Measurements from ENCODE around the gene DGCR2.

Gene DGCR2

DNA sequence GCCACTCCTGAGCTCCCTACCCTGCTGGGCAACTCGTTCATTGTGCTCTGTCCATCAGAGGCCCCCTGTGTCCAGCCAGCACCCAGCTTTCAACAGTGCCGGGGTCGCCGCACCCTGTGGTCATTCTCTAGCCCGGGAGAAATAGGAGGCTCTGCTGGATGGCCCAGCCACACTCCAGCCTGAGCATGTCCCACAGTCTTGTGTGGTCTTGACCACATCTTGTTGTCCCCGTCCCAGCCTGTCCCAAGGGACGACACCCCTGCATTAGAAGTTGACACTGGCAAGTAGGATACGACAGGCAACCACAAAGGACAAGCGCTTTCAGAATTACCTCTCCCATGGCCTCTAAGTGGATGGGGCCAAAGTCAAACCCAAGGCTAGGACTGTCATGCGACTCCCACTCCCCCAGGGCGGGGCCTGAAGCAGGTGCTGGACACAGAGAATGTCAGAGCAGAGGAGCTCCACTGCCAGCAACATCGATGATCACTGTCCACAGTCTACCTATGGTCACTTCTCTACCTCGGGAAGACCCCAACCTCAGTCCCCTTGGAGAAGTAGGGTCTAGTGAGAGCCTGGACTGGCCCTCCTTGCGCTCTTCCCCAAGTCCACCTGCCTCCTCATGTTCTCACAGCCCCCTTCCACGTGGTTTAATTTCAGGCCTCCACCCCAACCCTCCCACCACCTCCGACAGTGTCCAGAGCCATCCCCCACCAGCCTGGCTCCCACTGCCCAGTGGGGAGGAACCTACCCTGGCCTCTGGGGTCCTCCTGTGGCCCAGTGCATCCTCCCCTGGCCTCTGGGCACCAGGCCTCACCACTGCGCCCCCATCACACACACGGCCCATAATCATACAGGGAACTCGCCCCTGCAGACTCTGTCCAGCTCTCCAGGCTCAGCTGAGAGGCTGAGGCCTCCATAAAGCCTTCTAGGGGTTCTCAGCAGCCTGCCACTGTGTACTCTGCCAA lies 4.4 kb upstream of the DGCR2 start:
- no peak for DNase-seq

DNA sequence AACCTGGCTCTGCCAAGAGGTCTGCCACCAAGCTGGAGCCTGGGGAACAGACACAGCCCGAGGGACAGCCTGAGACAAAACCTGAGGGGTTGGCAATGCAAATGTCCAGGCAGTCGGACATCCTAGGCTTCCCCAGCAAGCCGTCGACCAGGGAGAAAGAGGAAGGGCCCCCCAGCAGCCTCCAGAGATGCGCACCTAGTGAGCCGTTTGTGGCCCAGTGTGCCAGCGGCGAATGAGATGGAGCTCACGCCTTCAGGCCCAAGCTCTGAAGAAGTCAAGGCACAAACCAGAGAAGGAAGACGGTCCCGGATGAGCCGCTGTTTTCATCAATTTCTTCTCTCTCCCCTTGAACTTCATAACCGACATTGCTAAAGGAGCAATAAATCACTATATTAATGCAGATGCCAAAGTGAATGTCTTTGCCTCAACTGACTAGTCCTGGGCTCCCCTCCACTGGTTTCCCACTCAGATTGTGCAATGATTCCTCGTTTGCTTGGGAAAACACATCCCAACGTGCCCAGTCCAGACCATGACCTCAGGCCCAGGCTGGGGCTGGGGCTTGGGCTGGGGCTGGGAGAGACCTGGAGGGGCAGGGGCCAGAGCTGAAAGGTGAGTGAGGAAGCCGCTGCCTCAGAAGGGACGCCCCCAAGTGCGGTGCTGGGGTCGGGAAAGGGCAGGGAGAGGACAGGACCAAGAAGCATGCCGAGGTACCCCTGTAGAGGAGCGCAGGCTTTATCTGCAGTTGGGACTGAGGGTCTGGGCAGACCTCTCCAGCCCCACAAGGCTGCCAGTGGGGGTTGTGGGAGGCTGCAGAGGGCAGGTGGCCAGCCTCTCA lies 3.5 kb upstream of the DGCR2 start:
- no peak for DNase-seq

DNA sequence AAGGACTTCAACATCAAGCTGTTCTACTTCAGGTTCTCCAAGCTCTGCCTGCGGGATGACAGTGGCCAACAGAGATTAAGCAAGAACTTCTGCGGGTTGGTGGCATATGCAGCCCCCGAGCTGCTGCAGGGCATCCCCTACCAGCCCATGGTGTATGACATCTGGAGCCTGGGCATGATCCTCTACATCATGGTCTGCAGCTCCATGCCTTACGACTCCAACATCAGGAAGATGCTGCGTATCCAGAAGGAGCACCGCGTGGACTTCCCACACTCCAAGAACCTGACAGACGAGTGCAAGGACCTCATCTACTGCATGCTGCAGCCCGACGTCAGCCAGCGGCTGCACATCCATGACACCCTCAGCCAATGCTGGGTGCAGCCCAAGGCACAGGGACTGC lies 2.8 kb upstream of the DGCR2 start:
- DNase-seq = no peak

DNA sequence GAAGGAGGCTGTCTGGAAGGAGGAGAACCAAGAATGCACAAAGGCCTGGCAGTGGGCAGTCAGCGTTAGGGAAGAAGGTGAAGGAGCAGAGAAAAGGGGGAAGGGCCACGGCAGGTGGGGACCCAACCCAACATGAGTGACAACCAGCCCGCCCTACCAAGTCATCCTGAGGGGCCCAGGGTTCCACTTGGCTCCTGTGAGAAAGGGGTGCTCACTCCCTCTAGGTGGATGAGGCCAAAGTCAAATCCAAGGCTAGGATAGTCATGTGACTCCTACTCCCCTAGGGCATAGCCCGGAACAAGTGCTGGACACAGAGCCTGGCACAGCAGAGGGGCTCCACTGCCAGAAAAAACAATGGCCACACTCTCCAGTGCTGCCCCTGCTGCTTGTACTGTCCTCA lies 2.2 kb upstream of the DGCR2 start:
- no peak for DNase-seq

DNA sequence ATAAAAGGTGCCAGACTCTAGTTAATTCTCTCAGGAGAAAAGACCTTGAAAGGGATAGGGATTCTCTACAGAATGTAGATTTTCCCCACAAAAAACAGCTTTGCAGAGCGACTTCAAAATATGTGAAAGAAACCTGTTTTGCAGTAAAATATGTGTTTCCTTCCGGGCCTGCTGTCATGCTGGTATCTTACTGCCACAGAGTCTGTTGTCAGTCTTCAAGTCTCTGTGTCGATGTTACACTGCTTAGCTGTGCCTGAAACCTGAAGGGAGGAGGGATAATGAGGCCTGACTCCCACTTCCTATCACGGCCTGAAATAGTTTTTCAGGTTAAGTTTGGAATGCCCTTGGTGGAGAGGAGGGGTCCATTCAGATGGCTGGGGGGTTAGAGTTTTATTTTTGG lies 1.7 kb upstream of the DGCR2 start:
- no peak for DNase-seq

DNA sequence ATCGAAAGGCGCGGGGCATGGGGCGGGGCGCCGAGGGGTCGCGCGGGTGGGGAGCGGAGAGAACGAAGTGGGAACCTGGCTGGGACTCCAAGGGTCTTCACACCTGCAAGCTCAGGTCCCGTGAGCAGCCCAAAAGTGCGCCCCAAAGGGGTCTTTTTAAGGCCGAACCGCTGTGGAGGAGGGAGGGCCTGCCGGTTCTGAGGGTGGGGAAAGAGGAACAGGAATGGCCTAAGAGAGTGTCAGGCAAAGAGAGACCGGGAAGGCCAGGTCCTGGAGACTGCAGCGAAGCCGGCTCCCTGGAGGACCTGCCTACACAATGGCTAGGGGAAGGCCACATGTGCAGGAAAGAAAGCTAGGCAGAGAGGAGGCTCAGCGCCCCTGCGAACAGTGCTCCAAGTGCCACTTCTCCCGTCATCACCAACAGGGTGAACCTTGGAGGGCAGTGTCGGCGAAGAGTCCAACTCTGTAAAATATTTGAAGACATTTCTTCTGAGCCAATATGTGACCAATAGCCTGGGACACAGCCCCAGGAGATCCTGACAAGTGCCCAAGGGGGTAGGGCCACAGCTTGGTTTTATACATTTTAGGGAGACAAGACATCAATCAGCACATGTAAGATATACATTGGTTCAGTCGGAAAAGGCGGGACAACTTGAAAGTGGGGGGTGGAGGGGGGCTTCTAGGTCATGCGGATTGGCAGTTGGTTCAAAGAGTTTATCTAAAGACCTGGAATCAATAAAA lies 710 bp upstream of the DGCR2 start:
- DNase-seq = no peak

DNA sequence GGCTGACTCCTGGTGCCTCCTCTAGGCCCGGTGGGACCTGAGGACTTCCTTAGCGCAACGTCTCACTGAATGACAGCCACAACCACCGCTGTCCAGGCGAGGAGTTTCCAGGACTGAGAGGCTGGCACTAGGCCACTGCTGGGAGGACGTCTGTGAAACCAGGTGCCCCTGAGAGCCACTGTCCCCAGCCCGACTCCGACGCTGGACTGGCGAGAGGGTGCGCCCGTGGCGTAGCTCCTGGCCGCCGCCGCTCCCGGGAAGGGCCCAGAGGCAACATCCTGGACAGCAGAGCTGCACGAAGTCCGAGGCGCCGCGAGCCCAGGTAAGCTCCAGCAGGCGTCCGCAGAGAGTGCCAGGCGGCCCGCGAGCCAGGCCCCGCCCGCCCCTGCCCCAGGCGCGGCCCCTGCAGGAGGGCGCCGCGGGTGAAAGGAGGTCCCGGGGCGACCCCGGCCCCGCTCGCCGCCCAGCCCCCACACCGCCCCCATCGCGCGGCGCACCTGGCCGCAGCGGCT lies 525 bp downstream of the DGCR2 start:
- no peak for DNase-seq

DNA sequence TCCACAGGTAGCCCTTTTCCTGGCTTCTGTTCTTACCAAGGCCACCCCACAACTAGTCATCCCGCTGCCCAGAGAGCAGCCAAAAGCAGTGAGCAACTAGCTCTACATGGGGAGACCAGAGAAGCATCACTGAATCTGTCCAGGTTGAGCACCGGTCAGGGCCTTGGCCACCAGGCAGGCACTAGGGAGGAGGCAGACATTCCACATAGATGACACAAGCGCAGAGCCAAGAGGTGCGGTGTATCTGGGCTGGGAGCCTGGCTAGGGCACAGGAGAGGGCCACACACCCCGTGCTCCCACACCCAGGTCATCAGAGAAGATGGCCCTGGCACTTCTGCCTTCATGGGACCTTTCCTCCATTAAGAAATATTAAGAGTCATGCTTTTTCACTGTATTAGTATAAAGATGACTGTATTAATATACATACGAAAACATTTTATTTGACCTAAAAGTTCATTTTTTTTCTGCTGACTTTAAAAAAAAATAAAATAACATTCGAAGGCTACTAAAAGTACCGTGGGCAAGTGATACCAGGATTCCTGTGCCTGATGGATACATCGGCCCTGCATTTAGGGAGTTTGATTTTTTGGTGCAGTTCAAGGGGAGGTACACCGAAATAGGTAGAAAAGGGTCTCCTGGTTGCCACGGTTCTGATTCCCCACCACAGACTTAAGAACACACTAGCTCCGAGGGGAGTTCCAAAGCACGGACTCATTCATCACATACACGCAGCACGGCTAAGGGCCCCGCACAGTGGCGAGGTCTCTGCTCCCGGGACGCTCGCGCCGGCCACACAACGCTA lies 1.2 kb downstream of the DGCR2 start:
- DNase-seq = peak; percentile 50

DNA sequence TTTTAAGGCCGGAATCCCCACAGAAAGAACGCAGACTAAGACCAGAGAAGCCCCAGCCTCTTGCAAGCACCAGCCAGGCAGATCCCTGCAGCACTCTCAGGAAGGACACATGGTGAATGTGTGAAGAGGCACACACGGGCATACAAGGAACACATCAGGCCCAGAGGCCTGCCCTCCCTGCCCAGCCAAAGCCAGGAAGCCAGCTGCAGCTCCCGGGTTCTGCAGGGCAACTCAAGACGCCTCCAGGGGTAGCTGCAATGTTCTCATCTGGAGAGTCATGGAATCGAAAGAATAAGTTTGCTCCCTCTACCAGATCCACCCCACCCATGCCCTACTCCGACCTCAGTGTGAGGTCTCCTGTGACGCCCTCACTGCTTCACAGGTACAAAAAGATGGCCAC lies 2.3 kb downstream of the DGCR2 start:
- DNase-seq = no peak

DNA sequence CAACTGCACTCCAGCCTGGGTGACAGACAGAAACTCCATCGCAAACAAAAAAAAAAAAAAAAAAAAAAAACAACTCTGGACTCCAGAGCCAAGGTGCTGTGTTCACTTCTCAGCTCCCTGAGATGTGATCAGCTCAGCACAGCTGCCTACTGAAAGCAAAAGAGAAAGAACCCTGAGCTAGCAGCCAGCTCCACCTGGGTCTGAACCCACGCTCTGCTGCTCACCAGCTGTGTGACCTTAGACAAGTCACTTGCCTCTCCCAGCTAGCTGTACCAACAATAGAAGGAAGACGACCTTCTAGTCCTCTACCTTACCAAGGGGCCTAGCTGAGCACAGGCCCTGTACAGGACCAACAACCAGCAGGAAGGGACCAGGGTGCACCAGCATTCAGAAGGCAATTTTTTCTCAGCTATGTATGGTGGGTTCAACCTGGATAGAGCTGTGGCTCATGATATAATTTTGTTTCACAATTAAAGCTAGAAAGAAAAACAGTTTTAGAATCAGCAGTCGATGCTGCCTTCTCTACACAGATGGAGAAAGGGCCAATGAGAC lies 3.8 kb downstream of the DGCR2 start:
- peak; percentile 49 for DNase-seq

DNA sequence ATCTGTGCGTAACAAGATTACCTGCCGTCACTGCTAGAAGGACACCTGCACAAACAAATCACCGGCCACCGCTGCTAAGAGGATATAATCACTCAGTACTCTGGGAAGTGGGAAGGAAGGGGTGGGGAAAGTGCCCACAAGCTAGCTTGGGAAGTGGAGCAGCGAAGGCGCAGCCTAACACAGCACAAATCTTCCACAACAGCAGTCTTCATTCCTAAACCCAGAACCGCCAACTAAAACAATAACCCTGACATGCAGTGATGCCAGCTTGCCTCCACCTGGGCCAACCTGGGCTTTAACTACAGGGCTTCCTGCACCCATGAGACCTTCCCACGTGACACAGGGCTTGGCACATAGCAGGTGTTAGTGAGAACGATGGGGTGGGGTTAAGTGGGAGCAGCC lies 5.1 kb downstream of the DGCR2 start:
- no peak for DNase-seq

DNA sequence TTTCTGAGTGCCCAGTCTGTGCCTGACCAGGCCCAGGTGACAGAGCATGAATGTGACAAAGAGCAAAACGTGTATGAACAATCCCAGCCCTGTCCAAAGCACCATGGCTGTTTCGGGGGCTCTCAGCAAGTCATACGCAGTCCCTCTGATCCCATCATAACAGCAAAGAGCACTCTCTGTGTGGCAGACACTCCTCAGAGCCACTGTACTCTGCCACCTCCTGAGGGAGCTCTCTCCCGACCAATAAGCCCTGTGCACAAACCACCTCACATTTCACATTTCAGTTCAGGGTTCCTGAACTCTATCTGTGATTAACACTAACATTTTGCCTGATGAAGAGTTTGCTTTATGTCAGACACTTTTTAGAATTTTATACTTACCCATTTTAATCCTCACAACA lies 6.6 kb downstream of the DGCR2 start:
- no peak for DNase-seq

DNA sequence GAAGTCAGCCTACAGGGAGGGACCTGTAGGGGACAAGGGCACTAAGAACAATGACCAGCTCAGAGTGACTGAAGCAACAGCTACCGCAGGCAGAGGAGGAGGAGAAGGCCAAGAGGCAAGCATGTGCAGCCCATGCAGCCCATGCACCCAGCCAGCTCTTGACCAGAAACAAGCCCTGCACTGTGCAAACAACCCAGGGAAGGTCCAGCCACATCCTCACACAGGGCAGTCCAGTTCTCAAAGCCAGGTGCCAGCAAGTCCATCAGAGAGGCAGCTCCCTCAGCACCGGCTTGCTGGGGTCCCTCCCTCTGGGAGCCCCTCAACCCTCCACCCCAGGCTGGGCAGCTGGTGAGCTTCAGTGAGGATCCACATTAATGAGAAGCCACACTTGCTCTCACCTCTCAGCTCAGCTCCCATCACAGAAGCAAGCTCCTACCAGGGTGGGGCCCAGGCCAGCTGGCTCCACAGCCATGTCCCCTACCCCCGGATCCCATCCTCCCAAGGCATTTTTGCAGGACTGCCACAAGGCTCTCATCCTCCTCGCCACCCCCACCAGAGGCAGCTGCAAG lies 7.1 kb downstream of the DGCR2 start:
- DNase-seq = no peak

DNA sequence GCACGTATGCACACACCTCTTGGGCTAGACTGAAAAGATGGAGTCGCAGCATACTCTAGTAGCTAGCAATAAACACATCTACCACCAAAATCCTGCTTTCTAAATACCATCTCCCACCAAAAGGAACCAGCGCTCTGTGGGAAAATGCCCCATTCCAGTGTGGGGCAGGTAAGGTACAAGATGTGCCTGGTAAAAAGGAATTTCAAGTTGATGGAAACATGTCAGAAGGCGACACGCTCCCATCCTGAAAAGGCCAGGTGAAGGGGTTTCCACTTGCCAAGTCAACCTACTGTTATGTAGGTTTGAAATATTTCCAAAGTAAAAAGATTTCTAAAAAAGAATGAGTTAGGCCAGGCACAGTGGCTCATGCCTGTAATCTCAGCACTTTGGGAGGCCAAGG lies 8.8 kb downstream of the DGCR2 start:
- no peak for DNase-seq

DNA sequence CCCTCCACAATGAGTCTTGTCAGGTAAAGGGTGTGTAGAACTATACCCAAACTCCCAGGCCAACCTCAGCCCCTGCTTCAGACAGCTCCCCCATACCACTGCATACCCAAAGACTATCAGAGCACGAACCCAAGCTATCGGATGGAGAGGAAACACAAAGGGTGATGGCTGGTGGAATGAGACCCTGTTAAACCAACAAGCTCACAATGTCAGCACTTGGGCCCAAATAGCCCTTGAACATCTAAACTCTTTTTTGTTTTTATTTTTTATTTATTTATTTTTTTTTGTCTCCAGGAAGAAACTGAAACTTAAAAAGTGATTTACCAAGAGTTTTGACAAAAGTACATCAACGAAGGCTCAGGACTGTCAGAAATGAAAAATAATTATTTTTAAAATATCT lies 10.6 kb downstream of the DGCR2 start:
- no peak for DNase-seq

DNA sequence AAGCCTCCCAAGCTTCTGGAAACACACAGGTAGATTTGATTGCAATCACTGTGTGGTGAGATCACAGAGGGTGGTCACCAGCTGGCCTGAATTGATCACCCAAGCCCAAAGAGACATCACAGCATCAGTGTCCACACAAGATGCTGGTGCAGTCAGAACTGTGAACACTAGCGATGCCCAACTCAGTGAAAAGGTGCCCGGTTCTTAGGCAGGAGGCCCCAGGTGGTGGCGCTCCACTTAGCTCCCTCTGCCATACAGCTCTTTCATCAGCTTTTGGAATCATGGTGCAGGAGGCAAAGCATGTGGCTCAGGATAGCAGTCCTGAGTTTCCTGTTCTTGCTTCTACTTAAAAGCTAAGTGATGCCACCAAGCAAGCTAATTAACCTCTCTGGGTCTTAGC lies 11.1 kb downstream of the DGCR2 start:
- no peak for DNase-seq

DNA sequence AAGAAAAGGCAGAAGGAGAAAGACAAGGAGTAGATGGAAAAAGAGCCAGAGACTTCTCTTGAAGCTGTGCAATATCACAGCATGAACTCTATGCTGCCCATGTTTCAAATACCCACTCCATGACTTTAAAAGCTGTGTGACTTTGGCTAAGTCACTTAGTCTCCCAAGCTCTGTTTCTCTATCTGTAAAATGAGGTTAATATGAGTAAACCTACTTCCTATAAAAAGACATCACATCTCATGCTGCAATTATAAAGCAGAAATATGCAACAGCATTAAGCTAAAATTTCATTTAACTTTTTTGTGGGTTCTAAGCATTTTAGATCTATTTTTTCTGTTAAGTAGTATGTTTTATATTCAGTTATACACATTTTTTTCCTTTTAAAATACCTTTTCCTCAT lies 11.6 kb downstream of the DGCR2 start:
- no peak for DNase-seq

DNA sequence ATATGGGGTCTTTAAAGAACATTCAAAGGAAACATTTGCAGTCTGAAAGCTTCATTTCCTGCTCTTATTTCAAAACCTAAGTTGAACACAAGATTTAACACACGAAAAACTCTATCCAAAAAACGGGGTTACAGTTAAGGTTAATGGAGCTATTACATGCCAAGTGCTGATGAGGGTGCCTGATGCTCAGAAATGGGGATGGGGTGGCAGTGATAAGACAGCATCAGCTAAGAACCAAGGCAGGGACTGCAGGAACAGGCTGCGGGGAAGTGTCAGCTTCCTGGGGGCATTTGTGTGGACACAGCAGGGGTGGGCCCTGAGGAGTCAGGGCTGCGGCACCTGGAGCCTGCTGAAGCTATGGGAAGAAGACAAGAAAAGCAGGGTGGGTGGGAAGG lies 12.2 kb downstream of the DGCR2 start:
- no peak for DNase-seq

DNA sequence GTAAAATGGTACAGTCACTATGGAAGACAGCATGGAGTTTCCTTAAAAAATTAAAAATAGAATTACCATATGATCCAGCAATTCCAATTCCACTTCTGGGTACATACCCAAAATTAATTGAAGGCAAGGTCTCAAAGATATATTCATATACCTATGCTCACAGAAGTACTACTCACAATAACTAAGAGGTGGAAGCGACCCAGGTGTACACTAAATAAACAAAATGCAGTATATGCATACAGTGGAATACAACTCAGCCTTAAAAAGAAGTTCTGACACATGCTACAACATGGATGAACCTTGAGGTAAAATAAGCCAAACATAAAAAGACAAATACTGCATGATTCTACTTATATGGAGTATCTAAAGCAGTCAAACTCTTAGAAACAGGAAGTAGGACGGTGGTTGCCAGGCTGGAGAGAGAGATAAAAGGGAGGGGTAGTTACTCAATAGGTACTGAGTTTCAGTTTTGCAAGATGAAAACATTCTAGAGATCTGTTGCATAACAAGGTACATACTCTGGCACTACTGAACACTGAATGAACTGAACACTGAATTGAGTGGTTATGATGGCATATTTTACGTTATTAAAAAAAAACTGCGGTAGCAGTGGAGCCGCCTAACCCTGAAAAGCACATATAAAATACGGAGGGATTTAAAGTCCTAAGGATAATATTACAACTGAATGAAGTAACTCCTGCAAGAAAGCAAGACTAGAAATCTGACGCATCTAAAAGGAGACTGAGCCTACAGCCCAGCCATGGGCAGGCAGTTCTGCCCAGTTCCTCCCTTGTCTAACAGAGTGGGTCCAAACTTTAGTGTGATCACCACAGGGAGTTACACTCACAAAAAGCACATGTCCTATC lies 12.8 kb downstream of the DGCR2 start:
- peak; percentile 50 for DNase-seq

DNA sequence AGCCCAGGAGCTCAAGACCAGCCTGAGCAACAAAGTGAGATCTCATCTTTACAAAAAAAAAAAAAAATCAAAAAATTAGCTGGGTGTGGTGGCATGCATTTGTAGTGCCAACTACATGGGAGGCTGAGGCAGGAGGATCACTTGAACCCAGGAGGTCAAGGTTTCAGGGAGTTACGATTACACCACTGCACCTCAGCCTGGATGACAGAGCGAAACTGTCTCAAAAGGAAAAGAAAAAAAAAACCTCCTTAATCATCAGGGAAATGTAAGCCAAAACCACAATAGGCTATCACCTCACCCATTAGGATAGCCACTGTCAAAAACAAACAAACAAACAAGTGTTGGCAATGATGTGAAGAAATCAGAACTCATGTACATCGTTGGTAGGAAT lies 13.4 kb downstream of the DGCR2 start:
- no peak for DNase-seq

DNA sequence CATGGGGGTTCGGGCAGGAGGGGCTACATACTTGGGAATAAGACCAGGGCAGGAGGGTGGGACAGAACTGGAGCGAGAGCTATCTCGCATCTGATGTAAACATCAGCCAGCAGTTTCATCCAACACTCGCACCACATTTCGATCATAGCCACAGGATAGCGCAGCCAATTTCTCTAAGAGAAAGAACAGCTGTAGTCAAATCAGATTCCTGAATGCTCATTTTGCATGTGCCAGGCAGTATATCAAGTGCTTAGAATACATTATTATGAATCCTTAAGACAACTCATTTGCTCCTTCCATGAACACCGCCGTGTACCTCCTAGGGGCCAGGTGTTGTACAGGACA lies 14.5 kb downstream of the DGCR2 start:
- DNase-seq = no peak
